Thyroid gland (tissue), 4 donors: ENCODE results near the gene IFT27.

ENCODE experiments used
- CTCF ChIP-seq, 6 experiments: fragments of 200-600 bp in 3 of 6; fragments of 450-650 bp in 3 of 6; sonication (generic) in 3 of 6; IDR thresholded peaks; one replicate each; pipeline ENCODE4 v1.5.1; 2016 to 2019; ENCODE audit warnings: antibody characterized with exemption in 6 of 6, mild to moderate bottlenecking in 2 of 6, inconsistent platforms in 1 of 6, moderate library complexity in 1 of 6
- POLR2A ChIP-seq, 2 donors: fragments of 450-650 bp; IDR thresholded peaks; one replicate each; pipeline ENCODE4 v1.6.1; 2017; ENCODE audit warnings: antibody characterized with exemption in 2 of 2, mild to moderate bottlenecking in 2 of 2, moderate library complexity in 1 of 2

GRCh38 chr22:36796552-36797175 lies 20.7 kb upstream of the IFT27 start:
- TF ChIP-seq POLR2A (IDR thresholded peaks at IDR 0.05) (no peak), CTCF (IDR thresholded peaks at IDR 0.05) (no peak)
